Parathyroid adenoma (tissue), 2 donors: ENCODE data around the gene AUTS2.

Experiments
- H2AFZ ChIP-seq: fragments of 300-600 bp; sonication (generic); one replicate; pipeline ENCODE4 v1.7.0; 2017; ENCODE audit warnings: antibody characterized with exemption, mild to moderate bottlenecking
- H3K27ac ChIP-seq: fragments of 300-600 bp; sonication (generic); one replicate; pipeline ENCODE4 v1.7.0; 2017
- H3K27me3 ChIP-seq: fragments of 300-600 bp; sonication (generic); one replicate; pipeline ENCODE4 v1.7.0; 2017; ENCODE audit warnings: low read length; ENCODE audit not compliant: control insufficient read depth, insufficient read depth
- H3K36me3 ChIP-seq: fragments of 300-600 bp; sonication (generic); one replicate; pipeline ENCODE4 v1.7.0; 2017; ENCODE audit warnings: low read length; ENCODE audit not compliant: control insufficient read depth, insufficient read depth
- H3K4me1 ChIP-seq: fragments of 300-600 bp; sonication (generic); one replicate; pipeline ENCODE4 v1.7.0; 2017; ENCODE audit warnings: control low read depth
- H3K4me2 ChIP-seq: fragments of 300-600 bp; sonication (generic); one replicate; pipeline ENCODE4 v1.7.0; 2017; ENCODE audit warnings: low read length
- H3K4me3 ChIP-seq: fragments of 300-600 bp; sonication (generic); one replicate; pipeline ENCODE4 v1.7.0; 2017; ENCODE audit warnings: low read depth, low read length
- H3K79me2 ChIP-seq: fragments of 300-600 bp; sonication (generic); one replicate; pipeline ENCODE4 v1.7.0; 2017; ENCODE audit warnings: control low read depth
- H3K9ac ChIP-seq: fragments of 300-600 bp; sonication (generic); one replicate; pipeline ENCODE4 v1.7.0; 2017; ENCODE audit warnings: mild to moderate bottlenecking
- H3K9me3 ChIP-seq: fragments of 300-600 bp; sonication (generic); one replicate; pipeline ENCODE4 v1.7.0; 2017; ENCODE audit warnings: low read length; ENCODE audit not compliant: control insufficient read depth
- CTCF ChIP-seq: fragments of 300-600 bp; sonication (generic); IDR thresholded peaks from one replicate; pipeline ENCODE4 v1.7.0; 2017; ENCODE audit warnings: antibody characterized with exemption, mild to moderate bottlenecking
- donor health status: primary hyperparathyroidism.

Gene AUTS2

DNA sequence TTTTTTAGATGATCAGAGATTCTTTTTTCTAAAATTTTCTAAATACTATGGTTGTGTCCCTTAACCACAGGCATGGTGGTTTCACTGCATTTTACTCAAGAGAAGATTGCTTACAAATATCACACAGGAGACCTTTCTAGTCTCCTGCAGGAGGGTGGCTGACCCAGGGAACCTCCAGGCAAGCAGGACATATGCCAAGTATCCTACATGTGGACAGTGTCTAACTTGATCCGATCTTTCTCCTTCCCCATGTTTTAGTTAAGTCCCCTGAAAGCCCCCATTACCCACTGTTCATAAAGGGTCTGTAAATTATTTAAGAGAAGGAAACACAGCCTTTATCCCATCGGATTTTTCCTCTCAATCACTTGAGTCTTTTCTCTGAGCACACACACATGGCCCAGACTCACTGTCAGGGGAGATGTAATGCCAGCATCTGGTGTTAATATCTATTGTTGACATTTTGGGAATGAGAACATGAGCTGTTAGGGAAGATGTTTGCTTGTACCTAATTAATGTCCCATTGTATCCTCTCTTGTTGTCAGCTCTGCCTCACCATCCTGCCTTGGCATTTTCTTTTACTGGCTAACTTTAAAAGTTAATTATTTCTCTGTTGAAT, 755.2 kb downstream of the AUTS2 start:
- Histone ChIP-seq H3K4me3 (no peak overlapping the region), H3K79me2 (no peaks in the 10 kb centered on the region), H3K36me3 (no peaks in the 10 kb centered on the region), H3K27me3 (no peaks in the 10 kb centered on the region), H2AFZ (no peak overlapping the region), H3K27ac (no peak overlapping the region), H3K4me1 (no peaks in the 10 kb centered on the region), H3K9me3 (no peaks in the 10 kb centered on the region), H3K9ac (no peak overlapping the region), H3K4me2 (no peak overlapping the region)
- no peak for TF ChIP-seq CTCF

GRCh38 chr7:70353946-70354335, 755.7 kb downstream of the AUTS2 start:
- H2AFZ ChIP-seq = no peak overlapping the region
- H3K36me3 ChIP-seq = no peaks in the 10 kb centered on the region
- H3K79me2 ChIP-seq = no peaks in the 10 kb centered on the region
- H3K9ac ChIP-seq = no peak overlapping the region
- no peak for TF ChIP-seq CTCF
- H3K9me3 ChIP-seq = no peaks in the 10 kb centered on the region
- H3K27ac ChIP-seq = no peak overlapping the region
- H3K4me1 ChIP-seq = no peaks in the 10 kb centered on the region
- H3K4me2 ChIP-seq = no peak overlapping the region
- no peak overlapping the region for H3K4me3 ChIP-seq
- no peaks in the 10 kb centered on the region for H3K27me3 ChIP-seq

DNA sequence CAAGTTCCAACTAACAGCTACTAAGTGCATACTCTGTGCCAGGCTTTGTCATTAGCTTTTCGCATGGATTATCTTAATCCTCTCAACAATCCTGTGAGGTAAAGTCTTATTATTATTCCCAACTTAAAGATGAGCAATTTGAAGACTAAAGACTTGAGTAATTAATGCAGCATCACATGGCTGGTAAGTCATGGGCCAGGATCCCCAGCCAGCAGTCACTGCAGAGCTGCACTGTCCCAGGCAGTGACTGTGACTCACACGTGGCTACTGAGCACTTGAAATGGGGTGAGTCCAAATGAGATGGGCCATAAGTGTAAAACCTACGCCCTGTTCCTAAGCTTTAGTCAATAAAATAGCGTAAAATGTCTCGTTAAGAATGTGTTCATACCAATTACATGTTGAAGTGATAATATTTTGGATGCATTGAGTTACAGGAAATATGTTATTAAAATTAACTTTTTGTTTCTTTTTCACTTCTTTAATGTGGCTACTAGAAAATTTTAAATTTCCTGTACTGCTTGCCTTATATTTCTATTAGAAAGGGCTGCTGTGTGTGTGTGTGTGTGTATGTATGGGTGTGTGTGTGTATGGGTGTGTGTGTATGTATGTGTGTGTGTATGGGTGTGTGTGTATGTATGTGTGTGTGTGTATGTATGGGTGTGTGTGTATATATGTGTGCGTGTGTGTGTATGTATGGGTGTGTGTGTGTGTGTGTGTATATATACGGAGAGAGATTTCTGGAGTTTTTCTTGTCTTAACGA, 756.3 kb downstream of the AUTS2 start:
- no peaks in the 10 kb centered on the region for H3K4me1 ChIP-seq
- no peak overlapping the region for H2AFZ ChIP-seq
- no peaks in the 10 kb centered on the region for H3K9me3 ChIP-seq
- no peaks in the 10 kb centered on the region for H3K36me3 ChIP-seq
- H3K79me2 ChIP-seq = no peaks in the 10 kb centered on the region
- no peak for TF ChIP-seq CTCF
- H3K4me2 ChIP-seq = no peak overlapping the region
- no peak overlapping the region for H3K4me3 ChIP-seq
- no peaks in the 10 kb centered on the region for H3K27me3 ChIP-seq
- no peak overlapping the region for H3K9ac ChIP-seq
- no peak overlapping the region for H3K27ac ChIP-seq

GRCh38 chr7:70355198-70356020, 757.1 kb downstream of the AUTS2 start:
- H3K79me2 ChIP-seq = no peaks in the 10 kb centered on the region
- no peaks in the 10 kb centered on the region for H3K27me3 ChIP-seq
- TF ChIP-seq CTCF = no peak
- no peaks in the 10 kb centered on the region for H3K36me3 ChIP-seq
- H3K4me3 ChIP-seq = no peak overlapping the region
- no peak overlapping the region for H3K4me2 ChIP-seq
- no peaks in the 10 kb centered on the region for H3K4me1 ChIP-seq
- no peak overlapping the region for H2AFZ ChIP-seq
- no peaks in the 10 kb centered on the region for H3K9me3 ChIP-seq
- H3K9ac ChIP-seq = no peak overlapping the region
- H3K27ac ChIP-seq = no peak overlapping the region
